HG03521 (cell line): ENCODE data around the gene UPB1.

Source experiments
- ATAC-seq: cut with Tn5 transposase; IDR thresholded peaks from one replicate; pipeline ENCODE4 v1.9.1; 2021; ENCODE audit warnings: mild to moderate bottlenecking, moderate library complexity; ENCODE audit not compliant: unreplicated experiment

The UPB1 gene

GRCh38 chr22:24559471-24559870 lies 64.3 kb downstream of the UPB1 start:
- no peak for ATAC-seq

DNA sequence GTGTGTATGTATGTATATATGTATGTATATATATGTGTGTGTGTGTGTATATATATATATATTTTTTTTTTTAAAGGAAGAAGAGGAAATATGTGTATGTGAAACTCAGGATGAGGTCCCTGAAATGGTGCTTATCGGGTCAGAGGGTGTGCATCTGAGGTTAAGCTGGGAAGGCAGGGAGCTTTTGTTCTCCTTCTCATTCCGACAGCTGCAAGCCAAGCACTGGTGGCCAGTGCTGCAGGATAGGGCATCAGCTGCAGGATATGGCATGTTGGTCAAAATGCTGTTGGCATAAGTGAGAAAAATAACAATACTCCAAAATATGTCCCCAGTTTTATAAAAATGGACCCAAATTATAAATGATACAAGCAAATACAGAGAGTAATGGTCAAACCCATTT lies 68.1 kb downstream of the UPB1 start:
- no peak for ATAC-seq

- no peak for ATAC-seq
Measured at GRCh38 chr22:24564376-24565058, 69.4 kb downstream of the UPB1 start.

GRCh38 chr22:24565077-24565476 lies 69.9 kb downstream of the UPB1 start:
- ATAC-seq, result no peak

- no peak for ATAC-seq
Measured at GRCh38 chr22:24566899-24567511, 71.9 kb downstream of the UPB1 start.

DNA sequence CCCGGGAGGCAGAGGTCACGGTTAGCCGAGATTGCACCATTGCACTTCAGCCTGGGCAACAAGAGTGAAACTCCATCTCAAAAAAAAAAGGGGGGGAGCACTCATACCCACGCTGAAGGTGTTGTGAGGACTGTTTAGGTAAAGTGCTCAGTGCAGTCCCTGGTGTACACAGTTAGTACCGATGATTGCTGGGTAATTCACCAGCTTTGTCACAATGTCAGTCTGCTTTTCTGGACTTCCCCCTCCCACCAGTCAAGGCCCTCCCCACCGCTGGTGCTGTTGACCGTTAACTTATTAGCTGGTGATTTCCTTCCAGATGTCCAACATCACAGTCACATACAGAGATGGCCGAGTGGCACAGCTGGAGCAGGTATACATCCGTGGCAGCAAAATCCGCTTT lies 72.5 kb downstream of the UPB1 start:
- ATAC-seq, result no peak

- no peak for ATAC-seq
Measured at GRCh38 chr22:24571266-24571665, 76.1 kb downstream of the UPB1 start.

GRCh38 chr22:24576778-24577177 lies 81.6 kb downstream of the UPB1 start:
- ATAC-seq, result no peak
